ENCODE results near the gene MSANTD3.

The MSANTD3 gene

GRCh38 chr9:100488177-100488576 is 61.2 kb downstream of the MSANTD3 start:
- no peak overlapping the region for H3K4me3 ChIP-seq (ENCODE audit: low read depth, low read length)
- TF ChIP-seq CTCF (IDR thresholded peaks at IDR 0.05; ENCODE audit: borderline replicate concordance, insufficient read depth, low read depth, low read length) = no peak

- H3K4me3 ChIP-seq (ENCODE audit: low read depth, low read length) = no peak overlapping the region
- no peak for TF ChIP-seq CTCF (IDR thresholded peaks at IDR 0.05; ENCODE audit: borderline replicate concordance, insufficient read depth, low read depth, low read length)
Observed at GRCh38 chr9:100489836-100490235, 62.9 kb downstream of the MSANTD3 start.

GRCh38 chr9:100492952-100493351 is 66.0 kb downstream of the MSANTD3 start:
- no peak overlapping the region for H3K4me3 ChIP-seq (ENCODE audit: low read depth, low read length)
- TF ChIP-seq CTCF (IDR thresholded peaks at IDR 0.05; ENCODE audit: borderline replicate concordance, insufficient read depth, low read depth, low read length) = no peak

- H3K4me3 ChIP-seq (ENCODE audit: low read depth, low read length) = no peak overlapping the region
- TF ChIP-seq CTCF (IDR thresholded peaks at IDR 0.05; ENCODE audit: borderline replicate concordance, insufficient read depth, low read depth, low read length) = no peak
Observed at GRCh38 chr9:100498592-100498991, 71.6 kb downstream of the MSANTD3 start.

- no peak for TF ChIP-seq CTCF (IDR thresholded peaks at IDR 0.05; ENCODE audit: borderline replicate concordance, insufficient read depth, low read depth, low read length)
- no peak overlapping the region for H3K4me3 ChIP-seq (ENCODE audit: low read depth, low read length)
Observed at GRCh38 chr9:100499460-100499859, 72.5 kb downstream of the MSANTD3 start.

- no peak overlapping the region for H3K4me3 ChIP-seq (ENCODE audit: low read depth, low read length)
- no peak for TF ChIP-seq CTCF (IDR thresholded peaks at IDR 0.05; ENCODE audit: borderline replicate concordance, insufficient read depth, low read depth, low read length)
Observed at GRCh38 chr9:100499866-100500265, 72.9 kb downstream of the MSANTD3 start.
